GM12873 (cell line): ENCODE results near the gene TMEM51.

ENCODE experiments used
- TF ChIP-seq, protein P1 (sequence below): IDR thresholded peaks from 2 replicates; pipeline ENCODE4 v1.5.1; 2012; ENCODE audit warnings: low read depth, mild to moderate bottlenecking, moderate library complexity, low read length, control low read depth; ENCODE audit not compliant: insufficient read depth; ENCODE audit errors: missing control alignments

TMEM51 gene

GRCh38 chr1:15219280-15220023 lies 65.9 kb downstream of the TMEM51 start:
- TF ChIP-seq, protein P1, sequence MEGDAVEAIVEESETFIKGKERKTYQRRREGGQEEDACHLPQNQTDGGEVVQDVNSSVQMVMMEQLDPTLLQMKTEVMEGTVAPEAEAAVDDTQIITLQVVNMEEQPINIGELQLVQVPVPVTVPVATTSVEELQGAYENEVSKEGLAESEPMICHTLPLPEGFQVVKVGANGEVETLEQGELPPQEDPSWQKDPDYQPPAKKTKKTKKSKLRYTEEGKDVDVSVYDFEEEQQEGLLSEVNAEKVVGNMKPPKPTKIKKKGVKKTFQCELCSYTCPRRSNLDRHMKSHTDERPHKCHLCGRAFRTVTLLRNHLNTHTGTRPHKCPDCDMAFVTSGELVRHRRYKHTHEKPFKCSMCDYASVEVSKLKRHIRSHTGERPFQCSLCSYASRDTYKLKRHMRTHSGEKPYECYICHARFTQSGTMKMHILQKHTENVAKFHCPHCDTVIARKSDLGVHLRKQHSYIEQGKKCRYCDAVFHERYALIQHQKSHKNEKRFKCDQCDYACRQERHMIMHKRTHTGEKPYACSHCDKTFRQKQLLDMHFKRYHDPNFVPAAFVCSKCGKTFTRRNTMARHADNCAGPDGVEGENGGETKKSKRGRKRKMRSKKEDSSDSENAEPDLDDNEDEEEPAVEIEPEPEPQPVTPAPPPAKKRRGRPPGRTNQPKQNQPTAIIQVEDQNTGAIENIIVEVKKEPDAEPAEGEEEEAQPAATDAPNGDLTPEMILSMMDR: no peak

- TF ChIP-seq, protein P1: no peak
Measured at GRCh38 chr1:15220024-15220392, 66.5 kb downstream of the TMEM51 start.

DNA sequence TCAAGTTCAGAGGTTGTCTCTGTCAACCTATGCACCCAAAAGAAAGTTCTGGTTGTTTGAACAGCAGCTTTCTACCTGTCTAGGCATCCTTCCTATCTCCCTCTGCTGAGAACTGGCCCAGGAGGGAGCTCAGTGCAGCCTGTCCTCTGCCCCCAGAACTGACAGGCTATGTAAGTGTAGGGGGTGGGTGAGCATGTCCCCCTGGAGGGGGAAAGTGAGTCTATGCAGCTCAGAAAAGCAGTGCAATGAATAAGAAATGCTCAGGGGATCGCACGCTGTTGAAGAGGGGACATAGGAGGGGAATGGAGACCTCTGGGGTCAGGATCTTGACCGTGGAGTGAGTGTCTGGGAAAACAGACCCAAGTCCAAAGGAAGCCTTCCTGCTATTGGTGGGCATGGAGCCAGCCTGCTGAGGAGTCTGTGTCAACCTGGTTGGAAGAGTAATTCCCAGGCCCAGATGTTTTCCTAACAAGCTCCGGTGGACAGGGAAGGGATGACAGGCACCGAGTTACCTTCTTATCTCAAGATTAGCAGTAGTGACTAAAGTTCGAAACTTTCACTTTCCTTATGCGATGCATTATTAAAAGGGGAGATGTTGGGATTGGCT lies 67.4 kb downstream of the TMEM51 start:
- TF ChIP-seq, protein P1: no peak

DNA sequence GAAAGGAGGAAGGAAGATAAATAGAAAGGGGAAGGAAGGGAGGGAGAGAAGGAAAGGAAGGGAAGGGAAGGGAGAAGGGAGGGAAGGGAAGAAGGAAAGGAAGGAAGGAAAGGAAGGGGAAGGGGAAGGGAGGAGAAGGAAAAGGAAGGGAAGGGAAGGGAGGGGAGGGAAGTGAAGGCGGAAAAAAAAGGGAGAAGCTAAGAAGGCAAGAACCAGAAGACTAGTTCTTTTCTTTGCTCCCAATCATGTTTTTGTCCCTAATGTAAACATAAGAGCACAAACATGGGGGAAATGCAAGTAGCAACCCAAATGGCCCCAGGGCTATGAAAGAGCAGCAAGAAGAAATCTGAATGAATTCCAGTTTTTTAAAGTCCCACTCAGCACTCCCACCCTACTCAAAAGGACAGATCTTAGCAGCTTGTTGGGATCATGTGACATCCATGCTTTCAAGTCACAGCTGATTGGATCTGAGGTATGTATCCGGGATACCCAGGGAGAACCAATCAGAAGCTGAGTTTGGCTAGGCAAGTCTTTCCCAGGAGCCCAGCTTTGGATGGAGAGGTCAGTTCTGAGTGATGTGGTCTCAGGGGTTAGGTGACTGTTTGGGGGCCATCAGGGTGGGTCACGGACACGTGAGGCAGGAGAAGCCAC lies 69.2 kb downstream of the TMEM51 start:
- TF ChIP-seq, protein P1: no peak

DNA sequence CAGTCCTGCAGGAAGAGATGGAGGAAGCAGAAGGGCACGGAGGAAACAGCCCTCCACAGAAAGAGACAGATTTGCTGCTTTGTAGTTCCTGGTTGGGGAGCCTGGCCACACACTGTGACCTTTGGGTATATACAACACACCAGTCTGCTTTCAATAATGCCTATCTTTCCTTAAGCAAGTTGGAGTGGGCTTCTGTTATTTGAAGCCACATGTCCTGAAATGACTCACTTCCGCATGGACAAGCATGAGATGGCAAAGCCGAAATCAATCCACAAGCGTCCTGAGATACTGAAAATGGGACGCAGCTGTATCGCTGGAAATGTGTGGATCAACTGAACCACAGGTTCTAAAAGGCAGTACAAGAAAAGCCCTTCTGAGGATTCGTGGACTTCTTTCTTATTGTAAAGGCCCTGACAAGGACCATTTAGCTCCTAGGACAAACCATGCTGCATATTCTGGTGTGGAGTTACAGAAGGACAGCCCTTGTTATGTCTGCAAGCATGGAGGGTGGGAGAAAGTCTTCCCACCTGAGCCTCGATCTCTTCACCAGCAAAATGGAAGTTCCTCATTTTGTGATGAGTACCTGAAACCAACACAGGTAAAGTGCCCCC lies 70.8 kb downstream of the TMEM51 start:
- TF ChIP-seq, protein P1: no peak

- TF ChIP-seq, protein P1: no peak
Measured at GRCh38 chr1:15224974-15225373, 71.4 kb downstream of the TMEM51 start.

DNA sequence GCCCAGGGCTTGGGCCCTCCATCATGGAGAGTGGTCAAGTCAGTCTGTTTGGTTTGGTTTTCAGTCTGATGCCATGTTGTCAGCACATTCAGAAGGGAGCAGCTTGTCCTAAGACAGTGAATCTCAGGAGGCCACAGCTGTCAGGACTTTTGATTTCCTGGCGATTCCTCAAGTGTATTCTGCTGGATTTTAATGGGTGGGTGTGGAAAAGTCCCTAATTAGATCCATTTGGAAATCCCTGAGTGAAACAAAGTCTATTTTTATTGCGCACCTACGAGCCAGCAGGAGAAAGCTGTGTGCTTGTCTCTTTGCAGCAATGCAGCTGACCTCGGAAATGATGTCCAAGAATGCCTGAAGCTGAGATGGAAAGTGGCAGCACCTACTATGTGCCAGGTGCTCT lies 71.9 kb downstream of the TMEM51 start:
- TF ChIP-seq, protein P1: no peak
